HG03432 (cell line): ENCODE results near the gene SNX30.
"Not testable (repeated sequence)": the region's sequence is repeated elsewhere in the genome, so short reads cannot be mapped to it uniquely, and the experiment has no call there.

Source experiments
- ATAC-seq: cut with Tn5 transposase; IDR thresholded peaks from one replicate; pipeline ENCODE4 v1.9.1; 2021; ENCODE audit warnings: mild to moderate bottlenecking, moderate library complexity; ENCODE audit not compliant: unreplicated experiment

Gene SNX30, protein sequence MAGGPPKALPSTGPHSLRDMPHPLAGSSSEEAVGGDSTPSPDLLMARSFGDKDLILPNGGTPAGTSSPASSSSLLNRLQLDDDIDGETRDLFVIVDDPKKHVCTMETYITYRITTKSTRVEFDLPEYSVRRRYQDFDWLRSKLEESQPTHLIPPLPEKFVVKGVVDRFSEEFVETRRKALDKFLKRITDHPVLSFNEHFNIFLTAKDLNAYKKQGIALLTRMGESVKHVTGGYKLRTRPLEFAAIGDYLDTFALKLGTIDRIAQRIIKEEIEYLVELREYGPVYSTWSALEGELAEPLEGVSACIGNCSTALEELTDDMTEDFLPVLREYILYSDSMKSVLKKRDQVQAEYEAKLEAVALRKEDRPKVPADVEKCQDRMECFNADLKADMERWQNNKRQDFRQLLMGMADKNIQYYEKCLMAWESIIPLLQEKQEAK

DNA sequence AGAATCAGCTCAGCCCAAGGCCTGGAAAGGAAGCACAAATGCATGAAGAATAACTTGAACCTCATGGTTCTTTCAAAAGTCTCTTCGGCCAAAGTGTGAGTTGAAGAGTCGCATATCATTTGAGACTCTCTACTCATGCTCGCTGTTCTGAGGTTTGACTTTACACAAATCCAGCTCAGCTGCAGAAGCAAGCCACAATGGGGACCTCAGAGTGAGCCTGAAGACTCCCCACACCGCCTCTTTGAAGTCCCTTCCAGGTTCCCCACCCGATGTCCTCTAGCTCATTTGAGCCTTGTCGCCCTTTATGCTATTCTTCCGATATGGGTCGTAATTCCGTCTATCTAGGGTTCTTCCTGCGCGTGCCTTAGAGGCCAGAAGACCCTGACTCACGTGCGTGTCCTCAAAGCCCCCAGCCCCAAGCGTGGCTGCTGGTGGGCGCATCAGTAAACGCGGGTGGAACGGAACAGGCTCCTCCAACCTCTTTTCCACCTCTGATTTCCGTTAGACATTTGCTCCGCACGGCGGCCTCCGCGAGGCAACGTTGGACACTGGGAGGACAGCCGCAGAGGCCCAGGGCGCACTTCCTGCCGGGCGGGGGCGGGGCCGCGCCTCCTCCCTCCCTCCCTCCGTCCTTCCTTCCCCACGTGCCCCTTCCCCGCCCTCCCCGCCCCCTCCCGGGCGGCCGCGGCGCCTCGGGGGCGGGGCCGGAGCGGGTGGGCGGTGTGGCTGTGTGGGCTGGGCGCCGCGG lies at the start of gene SNX30:
TSS of gene SNX30 (plus strand) at position 745 of the 748 bp plus-strand sequence. CDS start 242 bp downstream, outside the sequence.
- peak; percentile 82 for ATAC-seq

DNA sequence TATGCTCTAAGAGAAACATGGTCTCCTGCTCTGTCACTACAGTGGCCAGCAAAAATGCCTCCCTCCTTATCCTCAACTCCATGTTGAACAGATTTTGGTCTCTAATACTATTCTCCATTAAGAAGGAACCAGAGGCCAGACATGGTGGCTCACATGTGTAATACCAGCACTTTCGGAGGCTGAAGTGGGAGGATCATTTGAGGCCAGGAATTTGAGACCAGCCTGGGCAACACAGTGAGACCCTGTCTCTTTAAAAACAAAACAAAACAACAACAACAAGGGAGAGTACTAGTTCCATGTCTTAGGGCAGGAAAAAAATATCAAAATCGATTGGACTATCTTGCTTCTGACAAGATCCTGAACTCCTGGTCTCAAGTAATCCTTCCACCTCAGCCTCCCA lies 47.3 kb upstream of the SNX30 start:
- no peak for ATAC-seq

DNA sequence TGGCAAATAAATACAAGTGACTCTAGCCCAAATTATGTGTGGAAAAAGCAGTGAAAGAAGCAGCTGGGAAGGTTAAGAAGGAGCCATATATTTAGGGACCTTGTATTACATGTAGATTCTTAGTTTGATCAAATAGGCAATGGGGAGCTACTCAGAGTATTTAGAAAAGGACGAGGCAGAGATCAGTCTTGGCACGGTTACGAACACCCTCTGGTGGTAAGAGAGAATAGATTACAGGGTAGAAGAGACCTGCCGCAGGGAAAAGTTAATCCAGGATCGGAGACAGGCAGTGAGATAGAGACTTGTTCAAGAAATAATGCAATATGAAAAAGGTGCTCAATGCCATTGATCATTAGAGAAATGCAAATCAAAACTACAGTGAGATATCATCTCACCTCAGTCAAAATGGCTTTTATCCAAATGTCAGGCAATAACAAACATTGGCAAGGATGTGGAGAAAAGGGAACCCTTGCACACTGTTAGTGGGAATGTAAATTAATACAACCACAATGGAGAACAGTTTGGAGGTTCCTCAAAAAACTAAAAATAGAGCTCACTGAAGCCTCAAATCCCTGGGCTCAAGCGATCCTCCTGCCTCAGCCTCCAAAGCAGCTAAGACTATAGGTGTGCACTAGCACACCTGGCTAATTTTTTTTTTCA lies 44.7 kb upstream of the SNX30 start:
- no peak for ATAC-seq

DNA sequence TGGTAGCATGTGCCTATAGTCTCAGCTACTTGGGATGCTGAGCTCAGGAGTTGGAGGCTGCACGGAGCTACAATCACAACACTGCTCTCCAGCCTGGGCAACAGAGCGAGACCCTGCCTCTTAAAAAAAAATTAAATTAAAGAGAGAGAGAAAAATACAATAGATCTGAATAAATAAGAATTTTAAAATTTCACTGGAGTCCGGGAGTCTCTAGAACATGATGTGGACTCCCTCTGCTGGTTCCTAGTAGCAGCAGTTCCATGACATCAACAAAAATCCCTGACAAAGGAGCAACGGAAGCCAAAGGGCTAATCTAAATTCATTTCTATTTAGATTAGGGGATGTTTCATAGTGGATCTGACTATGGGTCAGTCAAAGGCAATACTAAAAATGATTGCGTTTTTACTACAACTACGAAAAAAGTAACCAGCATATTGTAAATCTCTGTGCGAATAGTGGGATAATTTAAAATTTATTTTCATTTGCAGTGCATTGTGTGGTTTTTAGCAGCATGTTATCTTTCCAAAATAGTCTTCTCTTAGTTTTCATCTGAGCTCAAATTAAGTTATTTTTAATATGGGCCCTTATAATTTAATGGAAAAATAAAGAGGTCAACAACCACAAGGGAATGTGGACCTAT lies 39.4 kb upstream of the SNX30 start:
- no peak for ATAC-seq

DNA sequence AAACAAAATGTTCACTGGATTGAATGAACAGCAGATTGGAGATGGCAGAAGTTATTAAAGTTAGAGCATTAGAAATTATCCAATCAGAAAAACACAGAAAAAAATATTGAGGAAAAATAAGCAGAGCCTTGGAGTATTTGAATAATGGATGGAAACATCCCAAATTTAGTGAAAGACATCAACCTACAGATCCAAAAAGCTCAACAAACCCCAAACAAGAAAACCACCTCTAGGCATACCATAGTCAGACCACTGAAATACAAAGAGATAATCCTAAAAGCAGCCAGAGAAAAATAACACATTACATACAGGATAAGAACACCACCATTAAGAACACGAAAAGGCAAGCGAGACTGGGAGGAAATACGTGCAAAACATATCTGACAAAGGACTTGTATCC lies 37.9 kb upstream of the SNX30 start:
- ATAC-seq = no peak

DNA sequence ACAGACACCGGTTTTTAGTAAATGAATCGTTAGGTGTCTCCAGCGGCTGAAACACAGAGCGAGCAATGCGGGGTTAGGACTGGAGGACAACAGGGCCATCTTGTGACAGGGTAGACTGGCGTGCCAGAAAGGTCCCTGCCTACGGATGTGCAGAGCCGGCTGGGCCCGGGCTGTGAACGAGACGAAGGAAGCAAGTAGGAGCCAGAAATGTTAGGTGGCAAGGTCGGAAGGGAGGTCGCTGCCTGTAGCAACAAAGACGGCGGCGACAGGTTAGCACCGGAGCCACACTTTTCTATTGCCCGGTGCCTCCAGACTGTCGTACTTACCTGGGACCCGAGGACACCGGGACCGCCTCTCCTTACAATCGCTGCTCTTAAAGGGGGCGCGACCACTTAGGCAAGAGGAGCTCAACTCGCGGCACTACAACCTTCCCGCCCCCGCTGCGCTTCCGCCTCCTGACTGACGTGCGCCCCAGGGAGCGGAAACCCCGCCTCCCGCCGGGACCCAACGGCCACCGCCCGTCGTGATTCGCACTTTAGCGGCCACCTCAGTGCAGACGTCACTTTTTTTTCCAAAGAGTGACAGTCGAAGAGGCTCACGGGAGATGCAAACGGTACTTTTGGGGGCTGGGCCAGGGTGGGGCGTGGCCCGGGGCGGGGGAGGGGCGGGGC lies 32.8 kb upstream of the SNX30 start, which contains the start of gene INIP:
TSS of gene INIP (minus strand) at position 457 of the 671 bp plus-strand sequence. CDS start 1,632 bp downstream, outside the sequence.
- ATAC-seq = peak; percentile 96

DNA sequence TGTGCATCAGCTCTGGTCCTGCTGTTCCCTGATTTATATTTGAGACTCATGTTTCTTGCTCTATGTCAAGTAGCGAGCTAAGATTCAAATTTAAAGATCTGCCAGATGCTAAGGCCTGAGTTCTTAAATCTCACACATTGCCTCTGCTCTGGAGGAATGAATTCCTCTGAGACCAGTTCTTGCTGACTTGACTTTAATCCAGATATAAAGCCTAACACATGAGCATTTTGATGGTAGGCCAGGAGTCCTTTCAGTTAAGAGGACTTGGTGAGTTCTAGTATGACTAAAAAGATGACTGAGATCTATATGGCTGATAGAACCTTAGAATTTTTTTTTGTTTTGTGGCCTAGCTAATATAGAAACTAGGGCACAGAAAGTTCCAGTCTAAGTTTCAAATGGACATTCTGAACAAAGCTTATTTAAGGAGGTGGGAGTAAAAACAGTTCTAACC lies 31.3 kb upstream of the SNX30 start:
- ATAC-seq = no peak

DNA sequence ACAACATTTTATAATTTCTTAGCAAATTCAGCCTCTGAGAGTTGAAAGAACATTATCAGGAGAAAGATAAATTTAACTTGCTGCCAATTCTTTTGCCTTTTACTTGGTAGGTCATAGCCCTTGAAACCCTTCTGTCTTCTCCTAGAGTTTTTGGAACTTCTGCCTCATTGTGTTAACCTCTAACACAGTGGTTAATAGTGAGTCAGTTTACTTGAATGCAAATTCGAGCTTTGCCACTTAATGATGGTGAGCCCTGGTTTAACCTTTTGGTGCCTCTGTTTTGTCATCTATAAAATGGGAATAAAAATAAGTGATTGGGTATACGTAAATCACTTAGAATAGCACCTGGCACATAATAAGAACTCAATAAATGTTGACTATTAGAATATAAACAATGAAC lies 30.9 kb upstream of the SNX30 start:
- ATAC-seq = no peak

DNA sequence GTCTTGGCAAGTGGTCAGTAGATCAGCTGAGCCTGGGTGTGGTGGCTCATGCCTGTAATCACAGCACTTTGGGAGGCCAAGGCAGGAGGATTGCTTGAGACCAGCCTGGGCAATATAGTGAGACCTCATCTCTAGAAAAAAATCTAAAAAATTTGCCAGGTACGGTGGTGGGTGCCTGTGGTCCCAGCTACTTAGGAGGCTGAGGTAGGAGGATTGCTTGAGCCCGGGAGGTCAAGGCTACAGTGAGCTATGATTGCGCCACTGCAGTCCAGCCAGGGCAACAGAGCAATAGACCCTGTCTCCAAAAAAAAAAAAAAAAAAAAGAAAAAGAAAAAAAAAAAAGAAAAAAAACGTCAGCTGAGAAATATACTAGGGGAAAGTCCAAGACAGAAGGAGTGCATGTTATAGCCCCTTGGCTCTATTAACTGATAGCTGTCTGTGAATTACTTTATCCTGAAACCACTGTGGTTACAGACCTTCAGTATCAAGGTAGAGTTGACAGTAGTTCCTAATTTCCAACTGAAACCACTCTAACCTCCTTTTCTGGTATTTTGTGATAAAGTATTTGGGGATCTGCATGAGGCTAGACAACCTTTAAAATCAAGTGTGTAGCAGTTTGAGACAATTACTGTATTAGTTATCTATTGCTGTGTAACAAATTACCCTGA lies 30.3 kb upstream of the SNX30 start:
- no peak for ATAC-seq

DNA sequence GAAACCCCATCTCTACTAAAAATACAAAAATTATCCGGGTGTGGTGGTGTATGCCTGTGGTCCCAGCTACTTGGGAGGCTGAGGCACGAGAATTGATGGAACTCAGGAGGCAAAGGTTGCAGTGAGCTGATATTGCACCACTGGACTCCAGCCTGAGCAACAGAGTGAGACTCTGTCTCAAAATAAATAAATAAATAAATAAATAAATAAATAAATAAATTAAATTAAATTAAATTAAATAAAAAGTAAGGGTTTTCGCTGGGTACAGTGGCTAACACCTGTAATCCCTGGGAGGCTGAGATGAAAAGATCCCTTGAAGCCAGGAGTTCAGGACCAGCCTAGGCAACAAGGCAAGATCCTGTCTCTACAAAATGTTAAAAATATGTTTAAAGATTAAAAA lies 27.8 kb upstream of the SNX30 start:
- not testable (repeated sequence) for ATAC-seq

DNA sequence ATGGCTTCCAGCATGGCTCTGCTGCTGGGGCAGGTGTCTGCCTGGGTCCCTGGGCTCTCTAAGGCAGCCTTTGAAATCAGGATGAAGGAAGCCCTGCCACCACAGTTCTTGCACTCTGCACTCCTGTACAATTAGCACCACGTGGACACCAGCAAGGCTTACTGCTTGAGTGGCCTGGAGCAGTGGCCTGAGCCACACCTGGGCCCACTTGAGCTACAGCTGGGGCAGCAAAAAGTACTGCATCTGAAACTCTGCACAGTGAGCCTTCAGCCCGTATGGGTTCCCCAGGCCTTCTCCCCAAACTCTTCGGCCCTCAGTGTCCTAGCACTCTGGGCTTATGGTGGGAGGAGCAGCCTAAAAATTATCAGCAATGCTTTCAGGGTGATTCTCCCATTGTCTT lies 24.6 kb upstream of the SNX30 start:
- ATAC-seq = peak; percentile 60

DNA sequence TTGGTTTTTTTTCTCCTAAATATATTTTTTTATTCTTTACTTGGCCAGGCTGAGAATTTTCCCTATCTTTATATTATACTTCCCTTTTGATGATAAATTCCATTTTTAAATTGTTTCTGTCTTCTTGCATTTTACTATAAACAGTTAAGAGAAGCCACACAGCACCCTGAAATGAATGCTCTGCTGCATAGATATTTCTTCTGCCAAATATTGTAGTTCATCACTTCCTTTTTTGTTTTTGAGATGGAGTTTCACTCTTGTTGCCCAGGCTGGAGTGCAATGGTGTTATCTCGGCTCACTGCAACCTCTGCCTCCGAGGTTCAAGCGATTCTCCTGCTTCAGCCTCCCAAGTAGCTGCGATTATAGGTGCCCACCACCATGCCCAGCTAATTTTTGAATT lies 24.1 kb upstream of the SNX30 start:
- ATAC-seq = no peak

DNA sequence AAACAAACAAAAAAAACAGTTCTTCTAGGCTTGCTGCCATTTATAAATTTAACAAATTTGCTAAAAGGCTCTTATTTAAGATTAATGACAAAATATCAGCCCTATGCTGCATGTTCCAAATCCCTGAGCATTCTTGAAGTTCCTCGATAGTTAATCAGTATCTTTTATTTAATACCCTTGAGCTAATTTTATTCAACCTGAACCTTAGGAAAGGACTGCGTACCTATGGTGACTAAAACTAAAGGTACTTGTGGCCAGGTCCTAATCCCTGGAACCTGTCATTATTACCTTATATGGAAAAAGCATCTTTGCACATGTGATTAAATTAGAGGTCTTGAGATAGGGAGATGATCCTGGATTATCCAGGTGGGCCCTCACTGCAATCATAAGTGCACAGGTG lies 22.2 kb upstream of the SNX30 start:
- ATAC-seq = no peak

DNA sequence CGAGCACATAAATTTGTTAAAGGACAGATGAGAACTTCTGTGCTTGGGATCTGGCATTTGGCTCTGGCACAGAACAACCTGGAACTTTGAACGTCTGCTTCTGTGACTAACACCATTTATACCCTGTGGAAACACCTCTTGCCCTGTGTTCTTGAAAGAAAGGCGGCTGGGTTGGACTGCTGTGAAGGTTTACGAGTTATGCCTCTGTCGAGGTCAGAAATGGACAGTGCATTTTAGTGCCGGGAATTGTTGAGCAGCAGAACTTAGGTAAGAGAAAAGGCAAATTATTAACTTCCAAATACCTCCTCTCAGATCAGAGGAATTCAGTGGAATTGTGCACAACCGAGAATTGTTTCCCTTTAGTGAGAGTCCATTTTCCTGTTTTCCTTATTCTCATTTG lies 18.6 kb upstream of the SNX30 start:
- no peak for ATAC-seq

DNA sequence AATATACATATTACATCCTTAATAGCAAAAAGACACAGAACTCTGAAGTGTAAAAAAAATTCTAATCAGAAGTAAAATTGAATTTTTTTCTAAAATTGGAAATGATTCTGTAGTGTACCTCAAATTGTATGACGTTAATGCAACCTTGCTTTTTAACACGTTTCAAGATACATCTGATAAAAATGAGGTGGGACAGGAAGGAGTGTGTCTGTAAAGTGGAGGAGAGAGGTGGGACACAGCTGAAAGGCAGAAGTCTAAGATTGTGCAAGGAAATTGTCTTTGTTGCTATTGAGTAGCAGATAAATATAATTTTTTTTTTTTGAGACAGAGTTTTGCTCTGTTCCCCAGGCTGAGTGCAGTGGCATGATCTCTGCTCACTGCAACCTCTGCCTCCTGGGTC lies 15.7 kb upstream of the SNX30 start:
- no peak for ATAC-seq

DNA sequence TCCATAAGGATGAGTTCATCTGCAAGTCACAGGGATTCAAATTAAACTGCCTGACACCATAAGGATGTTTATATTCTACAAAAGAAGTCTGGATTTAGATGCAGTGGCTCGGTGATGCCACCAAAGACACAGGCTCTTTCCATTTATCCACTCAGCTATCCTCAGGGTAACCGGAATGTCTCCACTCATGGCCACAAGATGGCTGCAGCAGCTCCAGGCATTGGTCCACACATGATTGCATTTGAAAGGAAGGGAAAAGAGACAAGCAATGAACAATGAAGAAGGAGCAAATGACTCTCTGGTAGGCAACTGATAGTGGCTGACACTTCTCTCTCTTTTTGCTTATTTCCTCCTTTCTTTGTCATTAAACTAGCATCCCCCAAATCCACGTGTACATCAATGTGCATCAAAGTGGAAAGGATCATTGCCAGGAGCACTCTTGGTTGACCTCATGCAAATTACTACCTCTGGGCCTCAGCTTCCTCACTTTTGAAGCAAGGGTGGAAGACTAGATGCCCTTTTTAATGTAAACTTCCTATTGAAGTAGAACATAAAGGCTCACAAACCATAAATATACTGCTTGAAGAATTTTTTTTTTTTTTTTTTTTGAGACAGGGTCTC lies 7.2 kb upstream of the SNX30 start:
- no peak for ATAC-seq

DNA sequence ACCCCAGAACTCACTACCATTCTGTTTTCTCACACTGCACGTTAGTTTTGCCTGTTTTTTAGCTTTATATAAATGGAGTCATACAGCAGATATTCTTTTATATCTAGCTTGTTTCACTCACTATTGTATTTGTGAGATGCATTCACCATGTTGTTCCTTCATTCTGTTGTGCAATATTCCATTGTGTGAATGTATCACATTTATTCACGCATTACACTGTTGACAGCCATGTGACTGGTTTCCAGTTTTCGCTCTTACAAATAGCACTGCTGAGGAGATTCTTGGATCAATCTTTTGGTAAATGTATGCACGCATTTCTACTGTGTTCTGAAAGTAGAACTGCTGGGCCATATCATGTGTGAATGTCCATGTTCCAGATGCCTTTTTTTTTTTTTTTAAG lies 6.4 kb upstream of the SNX30 start:
- ATAC-seq = no peak

DNA sequence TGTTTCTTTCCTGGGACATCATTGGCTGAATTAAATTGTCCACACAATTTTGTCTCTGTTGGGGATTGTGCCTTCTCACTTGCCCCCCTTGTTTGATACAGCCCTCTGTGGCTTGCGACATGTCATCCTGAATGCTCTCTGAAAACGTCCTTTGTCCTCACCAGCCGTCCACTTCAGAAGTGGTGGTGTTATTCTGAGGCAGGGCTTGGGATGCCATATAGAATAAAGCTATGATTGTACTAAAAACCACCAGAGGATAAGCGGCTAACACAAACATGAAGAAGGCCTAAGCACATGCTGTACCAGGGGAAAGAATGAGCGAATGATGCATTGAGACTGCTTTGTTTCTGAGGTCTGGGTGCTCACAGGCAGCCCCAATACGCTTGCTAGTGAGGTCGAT lies 3.5 kb upstream of the SNX30 start:
- no peak for ATAC-seq

DNA sequence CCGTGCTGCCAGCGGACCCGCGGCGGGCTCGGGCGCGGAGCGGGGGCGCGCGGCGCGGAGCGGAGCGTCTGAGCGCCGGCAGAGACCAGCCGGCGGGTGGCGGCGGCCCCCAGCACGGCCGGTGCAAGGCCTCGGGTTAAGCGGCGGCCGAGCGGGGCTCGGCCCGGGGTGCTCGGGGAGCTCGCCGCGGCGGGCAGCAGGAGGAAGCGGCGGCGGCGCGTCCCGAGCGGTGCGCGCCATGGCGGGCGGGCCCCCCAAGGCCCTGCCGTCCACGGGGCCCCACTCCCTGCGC lies 150 bp downstream of the SNX30 start:
- no peak for ATAC-seq
